ENCODE results near the gene TRIO. TPM values are rescaled to one million over a fixed set of nuclear protein-coding genes. Genes with fewer than 3 reads are reported as not detected.

The TRIO gene
- total RNA-seq, 1 donor from 2014 or later: 71.6 TPM

DNA sequence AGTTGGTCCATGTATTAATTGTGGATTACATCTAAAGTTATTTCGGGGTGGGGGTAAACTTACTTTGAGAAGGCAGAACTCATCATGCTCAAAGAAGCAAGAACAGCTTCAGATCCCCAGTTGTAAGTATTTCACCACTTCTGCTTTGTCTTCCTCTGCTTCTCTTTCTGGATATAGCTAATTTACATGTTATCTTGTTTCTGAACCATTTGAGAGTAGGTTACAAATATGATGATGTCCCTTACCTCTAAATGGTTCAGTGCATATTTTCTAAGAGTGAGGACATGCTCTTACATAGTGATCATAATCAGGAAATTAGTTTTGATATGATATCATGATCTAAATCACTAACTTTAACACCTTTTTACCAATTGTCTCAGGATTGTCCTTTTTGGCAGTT, 11.9 kb downstream of the TRIO start:
- no peak overlapping the region for H3K4me3 ChIP-seq (ENCODE audit: low read depth, low read length)
- DNase-seq (ENCODE audit: low read depth): no peak
- TF ChIP-seq, protein P1, sequence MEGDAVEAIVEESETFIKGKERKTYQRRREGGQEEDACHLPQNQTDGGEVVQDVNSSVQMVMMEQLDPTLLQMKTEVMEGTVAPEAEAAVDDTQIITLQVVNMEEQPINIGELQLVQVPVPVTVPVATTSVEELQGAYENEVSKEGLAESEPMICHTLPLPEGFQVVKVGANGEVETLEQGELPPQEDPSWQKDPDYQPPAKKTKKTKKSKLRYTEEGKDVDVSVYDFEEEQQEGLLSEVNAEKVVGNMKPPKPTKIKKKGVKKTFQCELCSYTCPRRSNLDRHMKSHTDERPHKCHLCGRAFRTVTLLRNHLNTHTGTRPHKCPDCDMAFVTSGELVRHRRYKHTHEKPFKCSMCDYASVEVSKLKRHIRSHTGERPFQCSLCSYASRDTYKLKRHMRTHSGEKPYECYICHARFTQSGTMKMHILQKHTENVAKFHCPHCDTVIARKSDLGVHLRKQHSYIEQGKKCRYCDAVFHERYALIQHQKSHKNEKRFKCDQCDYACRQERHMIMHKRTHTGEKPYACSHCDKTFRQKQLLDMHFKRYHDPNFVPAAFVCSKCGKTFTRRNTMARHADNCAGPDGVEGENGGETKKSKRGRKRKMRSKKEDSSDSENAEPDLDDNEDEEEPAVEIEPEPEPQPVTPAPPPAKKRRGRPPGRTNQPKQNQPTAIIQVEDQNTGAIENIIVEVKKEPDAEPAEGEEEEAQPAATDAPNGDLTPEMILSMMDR (IDR thresholded peaks at IDR 0.05; ENCODE audit: insufficient read depth, low read length, severe bottlenecking): no peak
- no peaks in the 10 kb centered on the region for H3K36me3 ChIP-seq (ENCODE audit: control insufficient read depth, insufficient read depth, low read length)
- FAIRE-seq: no peak
- no peaks in the 10 kb centered on the region for H3K27me3 ChIP-seq (ENCODE audit: control insufficient read depth, insufficient read depth, low read length)

DNA sequence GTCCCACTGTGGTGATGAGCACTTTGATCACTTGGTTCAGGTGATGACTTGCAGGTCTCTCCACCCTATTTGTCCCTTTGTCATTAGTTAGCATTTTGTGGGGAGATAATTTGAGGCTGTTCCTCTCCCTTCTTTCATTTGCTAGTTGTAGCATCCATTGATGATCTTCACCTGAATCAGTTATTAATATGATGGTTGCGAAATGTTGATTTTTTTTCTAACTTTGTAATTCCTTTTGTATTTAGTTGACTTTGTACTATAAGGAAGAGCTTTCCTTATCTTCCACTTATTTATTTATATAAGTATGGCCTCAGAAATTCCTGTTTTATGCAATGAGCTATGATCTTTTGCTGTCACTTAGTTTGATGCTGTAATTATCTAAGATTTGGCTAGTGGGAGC, 12.6 kb downstream of the TRIO start:
- no peak for FAIRE-seq
- TF ChIP-seq, protein P1 (IDR thresholded peaks at IDR 0.05; ENCODE audit: insufficient read depth, low read length, severe bottlenecking): no peak
- no peak for DNase-seq (ENCODE audit: low read depth)
- H3K36me3 ChIP-seq (ENCODE audit: control insufficient read depth, insufficient read depth, low read length): no peaks in the 10 kb centered on the region
- H3K27me3 ChIP-seq (ENCODE audit: control insufficient read depth, insufficient read depth, low read length): no peaks in the 10 kb centered on the region
- no peak overlapping the region for H3K4me3 ChIP-seq (ENCODE audit: low read depth, low read length)

DNA sequence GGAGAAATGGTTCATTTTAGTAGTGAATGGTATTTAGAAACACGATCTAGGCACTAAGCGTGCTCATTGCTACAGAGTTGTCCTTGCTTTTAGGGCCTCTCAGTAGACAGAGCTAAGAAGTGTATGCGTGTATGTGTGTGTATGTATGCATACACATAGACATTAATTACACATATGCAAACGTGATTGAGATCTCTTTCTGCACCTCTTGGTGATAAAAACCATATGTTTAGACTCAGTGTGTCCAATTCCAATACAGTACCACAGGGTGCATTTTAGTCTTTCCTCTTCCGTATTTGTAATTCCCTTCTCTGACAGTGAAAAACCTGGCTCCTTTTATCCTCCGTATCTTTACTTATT, 13.1 kb downstream of the TRIO start:
- no peak overlapping the region for H3K4me3 ChIP-seq (ENCODE audit: low read depth, low read length)
- TF ChIP-seq, protein P1 (IDR thresholded peaks at IDR 0.05; ENCODE audit: insufficient read depth, low read length, severe bottlenecking): no peak
- H3K36me3 ChIP-seq (ENCODE audit: control insufficient read depth, insufficient read depth, low read length): no peaks in the 10 kb centered on the region
- no peaks in the 10 kb centered on the region for H3K27me3 ChIP-seq (ENCODE audit: control insufficient read depth, insufficient read depth, low read length)
- FAIRE-seq (no peak), DNase-seq (ENCODE audit: low read depth) (no peak)

DNA sequence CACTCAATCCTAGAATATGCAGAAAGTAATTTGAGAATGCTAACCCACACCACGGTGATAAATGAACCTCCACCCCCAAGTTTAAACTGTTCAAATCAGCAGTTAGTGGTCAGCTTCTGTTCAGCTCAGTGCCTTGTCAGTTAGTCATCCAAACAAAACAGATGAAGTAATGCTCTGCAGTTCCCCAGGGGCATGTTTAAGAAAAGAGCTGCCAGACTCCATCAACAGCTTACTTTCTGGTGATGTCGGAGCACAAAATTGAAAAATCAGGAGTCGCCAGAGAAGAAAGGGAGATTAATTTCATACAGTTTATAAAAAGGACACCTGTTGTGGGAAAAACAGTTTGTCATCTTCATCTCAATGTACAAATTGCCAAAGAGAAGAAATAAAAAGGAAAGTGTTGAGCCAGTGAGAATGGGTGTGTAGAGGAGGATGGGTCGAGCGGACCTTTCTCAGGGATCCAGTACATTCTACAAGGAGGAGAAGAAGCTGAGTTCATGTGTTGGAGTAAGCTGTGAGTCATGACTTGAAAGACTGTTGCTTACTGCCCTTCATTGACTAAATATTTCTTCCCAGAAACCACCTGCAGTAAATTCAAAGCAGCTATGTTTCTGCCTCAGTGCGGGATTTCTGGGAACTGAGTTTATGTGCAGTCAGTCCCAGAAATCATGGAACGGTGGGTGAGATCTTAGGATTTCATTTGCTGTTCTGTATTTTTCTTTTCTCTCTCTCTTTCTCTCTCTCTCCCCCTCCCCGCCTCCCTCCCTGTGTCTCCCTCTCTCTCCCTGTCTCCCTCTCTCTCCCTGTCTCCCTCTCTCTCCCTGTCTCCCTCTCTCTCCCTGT, 13.7 kb downstream of the TRIO start:
- TF ChIP-seq, protein P1 (IDR thresholded peaks at IDR 0.05; ENCODE audit: insufficient read depth, low read length, severe bottlenecking): no peak
- peak; percentile 98 for DNase-seq (ENCODE audit: low read depth)
- H3K4me3 ChIP-seq (ENCODE audit: low read depth, low read length): no peak overlapping the region
- FAIRE-seq: no peak
- H3K27me3 ChIP-seq (ENCODE audit: control insufficient read depth, insufficient read depth, low read length): no peaks in the 10 kb centered on the region
- no peaks in the 10 kb centered on the region for H3K36me3 ChIP-seq (ENCODE audit: control insufficient read depth, insufficient read depth, low read length)

DNA sequence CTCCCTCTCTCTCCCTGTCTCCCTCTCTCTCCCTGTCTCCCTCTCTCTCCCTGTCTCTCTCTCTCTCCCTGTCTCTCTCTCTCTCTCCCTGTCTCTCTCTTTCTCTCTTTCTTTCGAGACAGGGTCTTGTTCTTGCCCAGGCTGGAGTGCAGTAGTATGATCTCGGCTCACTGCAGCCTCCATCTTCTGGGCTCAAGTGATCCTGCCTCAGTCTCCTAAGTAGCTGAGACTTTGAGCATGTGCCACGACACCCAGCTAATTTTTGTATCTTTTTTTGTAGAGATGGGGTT, 14.3 kb downstream of the TRIO start:
- no peak overlapping the region for H3K4me3 ChIP-seq (ENCODE audit: low read depth, low read length)
- TF ChIP-seq, protein P1 (IDR thresholded peaks at IDR 0.05; ENCODE audit: insufficient read depth, low read length, severe bottlenecking): no peak
- no peaks in the 10 kb centered on the region for H3K36me3 ChIP-seq (ENCODE audit: control insufficient read depth, insufficient read depth, low read length)
- no peaks in the 10 kb centered on the region for H3K27me3 ChIP-seq (ENCODE audit: control insufficient read depth, insufficient read depth, low read length)
- FAIRE-seq (no peak), DNase-seq (ENCODE audit: low read depth) (no peak)
